Mammary epithelial cell (primary cell): ENCODE data around the gene PLA2G6.

Experiments used
- EZH2 ChIP-seq: IDR thresholded peaks from 2 replicates; pipeline ENCODE4 v1.6.1; 2012; ENCODE audit warnings: low read length, inconsistent platforms, borderline replicate concordance
- TF ChIP-seq, protein P1 (sequence below), 2 donors: IDR thresholded peaks in 1 of 2; conservative IDR thresholded peaks in 1 of 2; 2 replicates each; pipeline ENCODE4 v1.5.1; 2011 to 2012; ENCODE audit warnings: inconsistent platforms in 2 of 2, low read length in 2 of 2, mild to moderate bottlenecking in 2 of 2, control low read depth in 1 of 2, low read depth in 1 of 2; ENCODE audit not compliant: insufficient read depth in 1 of 2; ENCODE audit errors: extremely low read depth in 1 of 2

DNA sequence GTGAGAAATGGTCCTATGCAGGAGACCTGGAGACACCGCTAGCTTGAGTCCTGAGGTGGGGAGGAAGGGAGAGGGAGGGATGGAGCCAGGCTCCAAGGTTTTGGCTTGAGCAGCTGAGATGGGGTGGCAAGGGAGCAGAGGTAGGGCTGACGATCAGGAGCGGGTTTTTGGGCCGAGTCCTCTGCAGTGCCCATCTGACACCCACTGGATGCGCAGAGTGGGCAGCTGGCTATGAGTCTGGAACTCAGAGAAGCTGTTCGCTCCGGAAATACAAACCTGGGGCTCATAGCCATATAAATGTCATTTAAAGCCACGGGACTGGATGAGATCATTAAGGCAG, 19.7 kb upstream of the PLA2G6 start:
- TF ChIP-seq, protein P1, sequence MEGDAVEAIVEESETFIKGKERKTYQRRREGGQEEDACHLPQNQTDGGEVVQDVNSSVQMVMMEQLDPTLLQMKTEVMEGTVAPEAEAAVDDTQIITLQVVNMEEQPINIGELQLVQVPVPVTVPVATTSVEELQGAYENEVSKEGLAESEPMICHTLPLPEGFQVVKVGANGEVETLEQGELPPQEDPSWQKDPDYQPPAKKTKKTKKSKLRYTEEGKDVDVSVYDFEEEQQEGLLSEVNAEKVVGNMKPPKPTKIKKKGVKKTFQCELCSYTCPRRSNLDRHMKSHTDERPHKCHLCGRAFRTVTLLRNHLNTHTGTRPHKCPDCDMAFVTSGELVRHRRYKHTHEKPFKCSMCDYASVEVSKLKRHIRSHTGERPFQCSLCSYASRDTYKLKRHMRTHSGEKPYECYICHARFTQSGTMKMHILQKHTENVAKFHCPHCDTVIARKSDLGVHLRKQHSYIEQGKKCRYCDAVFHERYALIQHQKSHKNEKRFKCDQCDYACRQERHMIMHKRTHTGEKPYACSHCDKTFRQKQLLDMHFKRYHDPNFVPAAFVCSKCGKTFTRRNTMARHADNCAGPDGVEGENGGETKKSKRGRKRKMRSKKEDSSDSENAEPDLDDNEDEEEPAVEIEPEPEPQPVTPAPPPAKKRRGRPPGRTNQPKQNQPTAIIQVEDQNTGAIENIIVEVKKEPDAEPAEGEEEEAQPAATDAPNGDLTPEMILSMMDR (conservative IDR thresholded peaks at IDR 0.05 in 1 of 2, IDR thresholded peaks at IDR 0.05 in 1 of 2; ENCODE audit: extremely low read depth in 1 of 2, insufficient read depth in 1 of 2, low read depth in 1 of 2, low read length in 2 of 2), result no peak
- TF ChIP-seq EZH2, result no peak
